Karpas-422 (cell line): ENCODE data around the gene ATL2. TPM values are rescaled to one million over a fixed set of nuclear protein-coding genes. Genes with fewer than 3 reads are reported as not detected.

ENCODE experiments used
- DNase-seq: peaks from one replicate; pipeline ENCODE4 v3.0.0-alpha.2; 2015
- H2AFZ ChIP-seq: fragments of 200-600 bp; sonication (generic); 2 replicates; pipeline ENCODE4 v1.6.1; 2014; ENCODE audit warnings: antibody characterized with exemption, low read length, mixed read lengths
- H3K27ac ChIP-seq: fragments of 200-600 bp; sonication (generic); 2 replicates; pipeline ENCODE4 v1.5.1; 2014; ENCODE audit warnings: mild to moderate bottlenecking, low read length, moderate library complexity
- H3K27me3 ChIP-seq: fragments of 200-600 bp; sonication (generic); 2 replicates; pipeline ENCODE4 v1.6.1; 2014; ENCODE audit warnings: low read length, mixed read lengths
- H3K36me3 ChIP-seq: fragments of 200-600 bp; sonication (generic); 2 replicates; pipeline ENCODE4 v1.6.1; 2014; ENCODE audit warnings: low read length, mixed read lengths; ENCODE audit not compliant: insufficient read depth
- H3K4me1 ChIP-seq: fragments of 200-600 bp; sonication (generic); 2 replicates; pipeline ENCODE4 v1.6.1; 2014; ENCODE audit warnings: mild to moderate bottlenecking, low read length, mixed read lengths
- H3K4me2 ChIP-seq: fragments of 200-600 bp; sonication (generic); 2 replicates; pipeline ENCODE4 v1.6.1; 2014; ENCODE audit warnings: low read length, low read depth, mild to moderate bottlenecking; ENCODE audit not compliant: poor library complexity, severe bottlenecking
- H3K4me3 ChIP-seq: fragments of 200-600 bp; sonication (generic); 2 replicates; pipeline ENCODE4 v1.5.1; 2014; ENCODE audit warnings: mild to moderate bottlenecking, antibody characterized with exemption, low read length, mixed read lengths
- H3K79me2 ChIP-seq: fragments of 200-600 bp; sonication (generic); 2 replicates; pipeline ENCODE4 v1.6.1; 2014; ENCODE audit warnings: mild to moderate bottlenecking, low read length, mixed read lengths
- H3K9ac ChIP-seq: fragments of 200-600 bp; sonication (generic); 2 replicates; pipeline ENCODE4 v1.6.0; 2014; ENCODE audit warnings: low read length
- H3K9me2 ChIP-seq: fragments of 200-600 bp; sonication (generic), shearing (Covaris generic); replicated peaks from 2 replicates; pipeline ENCODE4 v1.6.0; 2014; ENCODE audit warnings: mild to moderate bottlenecking, low read length, moderate library complexity; ENCODE audit not compliant: insufficient read depth
- H3K9me3 ChIP-seq: fragments of 300-700, 200-600 bp; sonication (generic); 2 replicates; pipeline ENCODE4 v1.6.1; 2014; ENCODE audit warnings: low read length, mixed read lengths
- H4K20me1 ChIP-seq: fragments of 200-600 bp; sonication (generic); 2 replicates; pipeline ENCODE4 v1.6.1; 2014; ENCODE audit warnings: mild to moderate bottlenecking, antibody characterized with exemption, low read length, low read depth; ENCODE audit not compliant: insufficient read depth
- total RNA-seq: library from RNA; depleted of rRNA; stranded (reverse); fragments of >200 nt; shearing (Covaris generic); gene quantifications from 2 replicates; pipeline ENCODE4 v1.2.3, GENCODE V29; 2014; ENCODE audit warnings: low replicate concordance

ATL2 gene
- total RNA-seq, 1 experiment from 2014 or later = 154 TPM

DNA sequence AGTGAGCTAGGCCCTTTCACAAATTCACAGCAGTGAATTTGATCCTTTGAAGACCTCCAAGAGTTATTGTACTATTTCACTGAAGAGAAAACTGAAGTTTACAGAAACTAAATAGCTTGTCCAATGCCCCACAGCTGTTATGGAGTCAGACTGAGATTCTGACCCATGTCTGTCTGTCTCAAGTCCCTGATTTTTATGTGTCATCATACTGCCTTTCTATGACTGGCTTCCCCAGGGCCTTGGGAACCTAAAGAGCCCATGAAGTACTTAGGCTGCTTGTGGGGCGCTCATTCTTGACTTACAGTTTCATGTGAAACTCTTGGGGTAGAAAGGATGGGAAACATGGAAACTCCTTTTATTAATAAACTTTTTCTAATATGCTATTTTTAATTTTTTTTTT, 107.7 kb downstream of the ATL2 start:
- H3K4me2 ChIP-seq = no peak overlapping the region
- no peak overlapping the region for H3K4me3 ChIP-seq
- peaks cover 2% of the 10 kb centered on the region; the same call in 1 of the 2 replicates for H3K4me1 ChIP-seq
- no peak for DNase-seq
- no peaks in the 10 kb centered on the region; the same call in 1 of the 2 replicates for H3K36me3 ChIP-seq
- H3K9me2 ChIP-seq = no peaks in the 10 kb centered on the region
- H4K20me1 ChIP-seq = no peaks in the 10 kb centered on the region
- H3K9me3 ChIP-seq = no peaks in the 10 kb centered on the region
- no peaks in the 10 kb centered on the region for H3K79me2 ChIP-seq
- H3K9ac ChIP-seq = no peak overlapping the region
- no peak overlapping the region for H2AFZ ChIP-seq
- H3K27me3 ChIP-seq = no peaks in the 10 kb centered on the region
- no peak overlapping the region for H3K27ac ChIP-seq

DNA sequence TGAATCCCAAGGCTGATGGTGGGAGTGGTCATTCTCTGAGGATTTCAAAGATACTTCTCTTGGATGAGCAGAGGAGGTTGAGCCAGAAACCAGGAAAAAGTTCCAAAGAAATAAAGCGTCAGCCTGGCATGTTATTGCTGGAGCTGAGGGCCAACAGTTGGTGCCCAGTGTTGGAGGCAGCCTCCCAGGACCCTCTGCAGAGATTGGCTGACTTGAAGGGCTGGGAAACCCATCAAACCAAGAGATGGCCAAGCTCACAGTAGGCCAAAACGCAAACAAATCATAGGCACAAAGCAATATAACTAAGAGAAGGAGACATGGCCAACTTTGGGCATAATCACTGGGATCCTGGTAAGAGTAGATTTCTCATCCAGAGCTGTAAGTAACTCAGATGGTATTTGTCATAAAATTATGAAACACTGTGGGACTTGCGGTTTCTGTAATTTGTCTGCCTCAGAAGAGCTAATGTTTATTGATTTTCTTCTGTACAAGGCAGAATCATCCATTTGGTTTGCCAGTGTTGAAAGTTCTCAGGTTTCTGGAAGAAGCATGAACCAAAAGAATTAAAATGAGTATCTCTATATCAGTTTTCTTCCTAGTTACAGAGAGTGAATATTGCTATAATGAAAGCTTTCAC, 108.3 kb downstream of the ATL2 start:
- Histone ChIP-seq H3K4me2 (no peak overlapping the region), H3K9ac (no peak overlapping the region), H3K27ac (no peak overlapping the region), H3K79me2 (no peaks in the 10 kb centered on the region), H3K4me1 (no peaks in the 10 kb centered on the region), H3K9me2 (no peaks in the 10 kb centered on the region), H3K4me3 (no peak overlapping the region), H2AFZ (no peak overlapping the region), H3K27me3 (no peaks in the 10 kb centered on the region), H4K20me1 (no peaks in the 10 kb centered on the region), H3K36me3 (no peaks in the 10 kb centered on the region; the same call in 1 of the 2 replicates), H3K9me3 (no peaks in the 10 kb centered on the region)
- no peak for DNase-seq

- DNase-seq = no peak
- no peaks in the 10 kb centered on the region for H3K79me2 ChIP-seq
- no peak overlapping the region for H3K4me2 ChIP-seq
- no peak overlapping the region for H2AFZ ChIP-seq
- H3K36me3 ChIP-seq = no peaks in the 10 kb centered on the region; the same call in 1 of the 2 replicates
- no peaks in the 10 kb centered on the region for H3K4me1 ChIP-seq
- no peaks in the 10 kb centered on the region for H3K27me3 ChIP-seq
- H3K27ac ChIP-seq = no peak overlapping the region
- H4K20me1 ChIP-seq = no peaks in the 10 kb centered on the region
- H3K9me3 ChIP-seq = no peaks in the 10 kb centered on the region
- H3K9me2 ChIP-seq = no peaks in the 10 kb centered on the region
- H3K9ac ChIP-seq = no peak overlapping the region
- H3K4me3 ChIP-seq = no peak overlapping the region
Observed at GRCh38 chr2:38268001-38268400, 109.1 kb downstream of the ATL2 start.

DNA sequence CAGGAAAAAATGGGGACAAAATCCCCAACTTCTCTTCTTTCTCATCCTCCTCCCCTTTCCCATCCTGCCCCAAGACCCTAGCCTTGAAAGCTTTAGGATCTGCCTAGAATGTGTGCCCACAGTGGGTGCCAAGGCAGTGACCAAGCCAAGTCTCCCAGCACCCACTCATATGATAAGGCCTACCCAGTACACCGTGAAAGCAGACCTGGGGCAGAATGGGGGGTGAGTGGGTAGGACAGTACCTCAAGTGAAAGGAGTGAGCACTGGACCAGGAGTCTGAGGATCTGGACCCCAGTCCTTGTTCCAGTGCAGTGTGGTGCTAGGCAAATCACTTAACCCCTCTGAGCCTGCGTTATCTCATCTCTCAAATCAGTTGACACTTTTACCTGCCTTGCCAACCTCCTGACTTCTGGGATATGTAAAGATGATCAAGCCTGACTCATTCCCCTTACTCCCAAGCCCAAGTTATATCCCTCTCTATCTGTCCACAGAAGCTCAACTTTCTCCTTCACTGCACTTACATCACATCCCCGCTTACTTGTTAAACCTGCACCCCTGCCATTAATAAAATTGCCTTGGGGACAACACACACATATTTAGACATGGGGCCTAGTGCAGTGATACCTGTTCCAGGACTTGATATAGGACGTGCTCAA, 109.7 kb downstream of the ATL2 start:
- Histone ChIP-seq H3K9ac (no peak overlapping the region), H3K4me3 (no peak overlapping the region), H3K9me3 (no peaks in the 10 kb centered on the region), H2AFZ (no peak overlapping the region), H3K36me3 (no peaks in the 10 kb centered on the region; the same call in 1 of the 2 replicates), H3K4me2 (no peak overlapping the region), H3K27ac (no peak overlapping the region), H3K4me1 (no peaks in the 10 kb centered on the region), H3K27me3 (no peaks in the 10 kb centered on the region), H3K79me2 (no peaks in the 10 kb centered on the region), H3K9me2 (no peaks in the 10 kb centered on the region), H4K20me1 (no peaks in the 10 kb centered on the region)
- no peak for DNase-seq

DNA sequence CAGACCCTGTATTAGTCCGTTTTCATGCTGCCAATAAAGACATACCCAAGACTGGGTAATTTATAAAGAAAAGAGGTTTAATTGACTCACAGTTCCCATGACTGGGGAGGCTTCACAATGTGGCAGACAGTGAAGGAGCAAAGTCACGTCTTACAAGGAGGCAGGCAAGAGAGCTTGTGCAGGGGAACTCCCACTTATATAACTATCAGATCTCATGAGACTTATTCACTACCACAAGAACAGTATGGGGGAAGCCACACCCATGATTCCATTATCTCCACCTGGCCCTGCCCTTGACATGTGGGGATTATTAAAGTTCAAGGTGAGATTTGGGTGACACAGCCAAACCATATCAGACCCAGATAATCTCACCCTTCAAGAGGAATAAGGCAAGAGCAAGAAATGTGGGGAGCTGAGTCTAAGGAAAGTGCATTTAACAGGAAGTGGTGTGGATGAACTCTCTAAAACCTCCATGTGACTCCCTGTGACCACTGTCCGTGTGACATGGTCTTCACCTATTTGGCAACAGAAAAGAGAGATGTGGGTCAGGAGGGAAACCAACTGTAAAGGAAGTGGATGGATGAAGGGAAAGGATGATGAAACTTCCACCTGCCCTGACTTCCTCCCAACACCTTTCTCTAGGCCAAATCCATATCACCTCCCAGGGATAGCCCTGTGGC, 110.6 kb downstream of the ATL2 start:
- H3K4me1 ChIP-seq = no peaks in the 10 kb centered on the region
- no peaks in the 10 kb centered on the region for H4K20me1 ChIP-seq
- H3K36me3 ChIP-seq = no peaks in the 10 kb centered on the region; the same call in 1 of the 2 replicates
- no peaks in the 10 kb centered on the region for H3K79me2 ChIP-seq
- H3K27ac ChIP-seq = no peak overlapping the region
- no peak for DNase-seq
- no peak overlapping the region for H3K4me2 ChIP-seq
- no peak overlapping the region for H3K9ac ChIP-seq
- no peak overlapping the region for H2AFZ ChIP-seq
- H3K9me2 ChIP-seq = no peaks in the 10 kb centered on the region
- no peaks in the 10 kb centered on the region for H3K27me3 ChIP-seq
- H3K9me3 ChIP-seq = no peaks in the 10 kb centered on the region
- no peak overlapping the region for H3K4me3 ChIP-seq

- Histone ChIP-seq H2AFZ (no peak overlapping the region), H3K36me3 (no peaks in the 10 kb centered on the region; the same call in 1 of the 2 replicates), H3K79me2 (no peaks in the 10 kb centered on the region), H3K4me3 (no peak overlapping the region), H3K9ac (no peak overlapping the region), H3K9me3 (no peaks in the 10 kb centered on the region), H3K27ac (no peak overlapping the region), H3K4me1 (peaks cover 5% of the 10 kb centered on the region), H3K4me2 (no peak overlapping the region), H3K27me3 (no peaks in the 10 kb centered on the region), H4K20me1 (no peaks in the 10 kb centered on the region), H3K9me2 (no peaks in the 10 kb centered on the region)
- DNase-seq = no peak
Observed at GRCh38 chr2:38265461-38265860, 111.6 kb downstream of the ATL2 start.

DNA sequence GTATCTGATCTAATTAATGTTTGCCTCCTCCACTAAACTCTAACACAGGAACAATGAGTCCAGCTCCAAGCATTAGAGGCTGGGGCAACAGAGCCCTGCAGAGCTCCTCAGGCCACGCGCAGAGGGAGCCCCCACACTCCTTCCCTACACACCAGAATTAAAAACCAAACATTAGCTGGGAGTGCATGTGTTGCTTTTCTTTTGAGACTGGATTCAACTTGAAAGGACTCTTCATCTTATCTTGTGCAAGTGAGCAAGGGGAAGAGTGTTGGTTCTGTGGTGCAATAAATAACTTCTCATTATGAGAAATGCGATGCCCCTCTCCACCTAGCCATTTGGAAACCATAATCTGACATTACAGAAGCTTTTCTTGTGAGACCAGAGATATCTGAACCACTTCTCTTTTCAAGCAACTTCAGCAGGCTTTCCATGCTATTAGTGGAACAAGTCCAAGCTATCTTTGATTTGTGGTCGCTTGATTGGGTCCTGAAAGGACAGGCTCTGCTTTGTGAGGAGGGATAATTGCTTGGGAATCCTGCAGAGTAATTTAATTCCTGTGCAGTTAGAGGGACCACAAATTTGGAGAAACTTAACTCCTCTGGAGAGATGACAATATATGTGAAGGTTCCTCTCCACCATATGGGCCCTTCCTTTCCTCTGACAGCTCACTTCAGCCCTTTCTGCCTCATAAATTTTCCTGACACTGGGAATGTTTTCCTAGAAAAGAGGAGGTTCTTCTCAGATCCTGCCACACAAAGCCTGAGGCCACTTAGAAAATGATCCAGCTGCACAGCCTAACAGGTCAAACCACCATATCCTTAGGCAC, 112.5 kb downstream of the ATL2 start:
- no peak overlapping the region for H3K9ac ChIP-seq

GRCh38 chr2:38263293-38263692, 113.8 kb downstream of the ATL2 start:
- Histone ChIP-seq H3K27me3 (no peaks in the 10 kb centered on the region), H3K9me2 (no peaks in the 10 kb centered on the region), H2AFZ (no peak overlapping the region), H3K36me3 (no peaks in the 10 kb centered on the region; the same call in 1 of the 2 replicates), H3K4me2 (no peak overlapping the region), H3K9ac (no peak overlapping the region), H3K27ac (no peak overlapping the region), H4K20me1 (no peaks in the 10 kb centered on the region), H3K4me1 (peaks cover 5% of the 10 kb centered on the region), H3K9me3 (no peaks in the 10 kb centered on the region), H3K79me2 (no peaks in the 10 kb centered on the region), H3K4me3 (no peak overlapping the region)
- DNase-seq = no peak

More for the DNA sequence above, 112.5 kb downstream of the ATL2 start:
- Histone ChIP-seq H3K36me3 (no peaks in the 10 kb centered on the region; the same call in 1 of the 2 replicates), H3K9me3 (no peaks in the 10 kb centered on the region), H2AFZ (no peak overlapping the region), H3K27me3 (no peaks in the 10 kb centered on the region), H3K4me1 (peaks cover 5% of the 10 kb centered on the region), H4K20me1 (no peaks in the 10 kb centered on the region), H3K27ac (no peak overlapping the region), H3K4me2 (no peak overlapping the region), H3K4me3 (no peak overlapping the region), H3K9me2 (no peaks in the 10 kb centered on the region), H3K79me2 (no peaks in the 10 kb centered on the region)
- DNase-seq = no peak
